ENCODE measurements around the gene TNNI2.

The TNNI2 gene

GRCh38 chr11:1822648-1823375 is 16.0 kb upstream of the TNNI2 start:
- DNase-seq, result no peak

GRCh38 chr11:1823376-1824220 is 15.2 kb upstream of the TNNI2 start:
- no peak for DNase-seq

GRCh38 chr11:1824221-1825038 is 14.4 kb upstream of the TNNI2 start:
- DNase-seq, result no peak

DNA sequence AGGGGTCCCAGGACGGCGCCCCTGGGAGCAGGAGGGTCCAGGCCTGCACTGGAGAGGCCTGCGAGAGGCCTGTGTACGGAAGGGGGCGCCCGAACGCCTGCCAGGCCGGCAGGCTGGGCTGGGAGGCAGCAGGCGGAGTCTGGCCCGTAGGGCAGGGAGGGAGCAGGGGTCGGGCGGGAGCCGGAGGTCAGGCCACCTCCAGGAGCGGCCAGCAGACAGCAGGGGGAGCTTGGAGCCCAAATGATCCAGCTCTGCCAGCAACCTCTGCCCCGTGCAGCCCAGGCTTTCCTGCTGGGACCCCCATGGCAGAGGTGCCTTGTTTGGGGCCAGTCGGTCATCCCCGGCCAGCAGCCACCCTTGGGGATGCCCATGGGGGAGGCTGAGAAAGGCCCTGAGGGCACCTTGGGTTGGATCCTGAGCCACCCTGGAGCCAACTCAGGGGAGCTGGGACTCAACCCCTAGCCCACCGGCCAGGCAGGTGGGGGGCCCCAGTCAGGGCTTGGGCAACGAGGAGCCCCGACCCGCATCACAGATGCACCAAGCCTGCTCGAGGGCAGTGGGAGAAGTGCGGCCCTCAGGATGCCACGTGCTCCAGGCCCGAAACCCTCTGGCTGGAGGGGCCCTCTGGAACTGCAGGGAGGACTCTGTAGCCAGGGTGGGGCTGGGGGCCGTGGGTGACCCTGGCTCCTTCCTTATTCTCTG is 13.6 kb upstream of the TNNI2 start:
- DNase-seq, result no peak

DNA sequence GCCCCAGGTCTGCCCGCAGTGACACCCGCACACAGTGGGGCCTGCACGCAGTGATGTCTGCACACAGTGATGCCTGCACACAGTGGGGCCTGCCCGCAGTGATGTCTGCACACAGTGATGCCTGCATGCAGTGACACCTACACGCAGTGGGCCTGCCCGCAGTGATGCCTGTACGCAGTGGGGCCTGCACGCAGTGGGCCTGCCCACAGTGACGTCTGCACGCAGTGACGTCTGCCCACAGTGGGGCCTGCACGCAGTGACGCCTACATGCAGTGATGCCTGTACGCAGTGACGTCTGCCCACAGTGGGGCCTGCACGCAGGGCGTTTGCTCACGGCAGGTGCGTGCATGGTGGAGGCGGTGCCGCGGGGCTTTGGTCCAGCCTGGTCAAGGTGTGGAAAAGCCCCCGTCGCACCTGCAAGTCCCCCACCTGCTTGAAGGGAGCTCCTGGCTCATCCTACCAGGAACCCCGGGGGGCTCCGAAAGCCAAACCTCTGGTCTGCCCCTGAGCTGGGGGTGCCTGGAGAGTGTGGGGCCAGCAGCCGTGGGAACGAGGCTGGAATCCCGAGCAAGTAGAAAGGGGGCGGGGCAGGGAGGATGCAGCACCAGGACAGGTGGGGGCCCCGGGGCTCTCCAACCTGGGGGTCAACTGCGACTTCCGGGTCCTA is 12.9 kb upstream of the TNNI2 start:
- DNase-seq, result no peak

DNA sequence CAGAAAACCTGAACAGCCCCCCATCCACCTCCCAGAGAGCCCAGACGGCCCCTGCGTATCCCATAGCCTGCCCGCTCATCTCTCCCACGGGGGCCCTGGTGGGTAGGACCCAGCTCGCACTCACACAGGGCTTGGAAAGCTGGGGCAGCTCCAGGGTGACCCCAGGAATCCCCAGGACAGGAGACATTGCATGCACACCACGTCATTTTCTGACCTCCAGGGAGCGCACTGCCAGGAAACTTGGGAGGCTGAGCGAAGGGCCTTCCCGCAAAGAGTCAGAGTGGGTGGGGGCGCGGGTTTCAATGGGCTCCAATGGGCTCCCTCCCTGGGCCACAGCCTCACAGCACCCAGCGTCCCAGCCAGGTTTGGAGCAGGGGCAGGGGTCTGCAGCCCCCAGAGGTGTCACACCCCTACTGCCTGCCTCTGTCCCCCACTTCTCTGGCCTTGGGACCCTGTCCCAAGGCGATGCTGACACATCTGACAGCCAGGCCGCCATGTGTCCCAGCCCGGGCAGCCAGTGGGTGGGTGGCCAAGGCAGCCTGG is 12.2 kb upstream of the TNNI2 start:
- DNase-seq, result peak; percentile 3

DNA sequence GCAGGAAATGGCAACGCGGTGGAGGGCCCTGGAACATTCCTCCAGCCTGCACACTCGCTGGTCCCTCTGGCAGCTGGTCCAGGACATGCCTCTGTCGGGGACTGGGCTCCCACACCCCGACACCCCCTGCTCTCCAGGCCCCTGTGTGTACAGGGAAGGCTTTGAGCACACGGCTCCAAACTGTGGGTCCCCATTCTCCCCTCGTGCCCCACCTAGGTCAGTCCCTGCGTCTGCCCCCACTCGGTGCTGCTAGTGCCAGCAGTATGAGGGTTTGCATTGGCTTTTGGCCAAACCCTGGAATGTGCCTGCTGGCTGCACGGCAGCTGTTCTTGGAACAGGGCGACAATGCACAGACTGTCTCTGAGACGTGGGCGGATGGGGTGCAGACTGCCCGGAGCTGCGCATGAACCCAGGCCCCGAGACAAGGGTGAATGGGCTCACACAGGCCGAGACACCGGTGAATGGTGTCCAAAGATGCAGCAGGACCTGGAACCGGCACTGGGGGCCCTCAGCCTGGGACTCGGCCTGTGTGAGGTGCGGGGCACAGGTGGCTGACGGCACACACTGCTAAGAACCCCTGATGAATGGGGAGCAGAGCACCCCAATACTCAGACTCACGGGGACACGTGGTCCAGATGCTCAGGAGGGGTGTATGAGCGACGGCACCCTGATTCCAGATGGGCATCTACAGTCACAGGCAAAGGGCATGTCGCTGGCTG is 11.5 kb upstream of the TNNI2 start:
- peak; percentile 86 for DNase-seq

DNA sequence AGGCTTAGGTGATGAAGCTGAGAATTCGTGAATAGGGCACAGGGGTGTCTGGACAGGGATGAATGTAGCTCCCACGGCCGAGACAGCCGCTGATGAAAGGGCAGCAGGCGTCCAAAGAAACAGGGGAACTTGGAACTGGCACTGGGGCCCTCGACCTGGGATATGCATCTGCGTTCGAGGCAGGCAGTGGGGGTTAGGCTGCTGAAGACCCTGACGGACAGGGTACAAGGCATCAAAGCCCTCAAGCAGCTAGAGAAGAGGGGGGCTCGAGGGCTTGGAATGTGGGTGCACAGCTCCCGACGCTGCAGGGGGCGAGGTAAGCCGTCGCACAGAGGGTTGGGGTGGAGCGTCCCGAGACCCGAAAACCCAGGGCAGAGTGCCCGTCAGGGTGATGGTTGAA is 10.8 kb upstream of the TNNI2 start:
- DNase-seq, result no peak

DNA sequence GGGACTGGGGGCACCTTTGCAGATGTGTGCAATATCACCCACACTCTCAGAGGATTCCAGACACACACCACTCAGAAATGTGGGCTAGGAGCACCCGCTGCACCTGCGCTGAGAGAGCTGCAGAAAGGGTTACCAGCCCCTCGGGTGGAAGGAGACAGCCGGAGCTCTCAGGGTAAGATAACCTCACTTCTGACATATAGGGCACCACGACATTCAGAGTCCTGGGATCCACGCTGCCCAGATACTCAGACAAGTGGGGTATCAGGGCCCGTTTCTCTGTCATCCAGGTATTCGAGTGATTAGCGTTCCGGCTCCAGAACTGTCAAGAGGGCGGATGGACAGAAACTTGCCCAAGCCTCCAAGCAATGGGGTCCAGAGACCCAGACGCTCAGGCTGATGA is 10.2 kb upstream of the TNNI2 start:
- DNase-seq, result no peak

DNA sequence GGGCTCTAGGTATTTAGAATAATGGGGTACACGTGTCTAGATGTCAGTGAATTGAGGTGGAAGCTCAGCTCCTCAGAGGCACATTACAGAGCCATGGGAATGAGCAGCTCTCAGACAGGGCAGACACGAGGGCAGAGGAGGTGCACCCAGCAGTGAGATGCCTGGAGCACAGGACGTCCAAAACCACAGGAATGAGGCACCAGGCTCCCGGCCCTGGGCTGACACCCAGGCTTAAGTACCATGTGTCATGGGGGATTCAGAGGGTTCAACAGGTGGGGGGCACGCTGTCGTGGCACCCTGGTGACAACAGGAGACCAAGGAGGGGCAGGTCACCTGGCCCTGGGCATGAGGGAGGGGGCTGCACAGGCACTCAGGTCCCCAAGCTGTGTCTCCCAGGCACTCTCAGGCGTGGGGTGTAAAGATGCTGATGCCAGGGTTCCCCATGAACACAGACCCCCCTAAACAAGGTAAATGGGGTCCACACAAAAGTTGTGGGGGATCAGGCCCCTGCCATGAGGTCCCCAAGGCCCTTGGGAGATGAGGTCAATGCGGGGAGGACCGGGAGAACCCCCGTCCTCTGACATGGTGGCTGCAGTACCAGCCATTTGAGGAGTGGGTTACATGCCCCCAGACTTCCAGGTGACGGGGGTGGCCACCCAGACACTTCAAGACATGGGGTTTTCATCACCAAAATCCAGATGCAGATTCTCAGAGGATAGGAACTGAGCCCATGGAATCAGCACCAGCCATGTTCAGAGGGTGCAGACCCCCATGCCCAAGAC is 9.6 kb upstream of the TNNI2 start:
- DNase-seq, result no peak

DNA sequence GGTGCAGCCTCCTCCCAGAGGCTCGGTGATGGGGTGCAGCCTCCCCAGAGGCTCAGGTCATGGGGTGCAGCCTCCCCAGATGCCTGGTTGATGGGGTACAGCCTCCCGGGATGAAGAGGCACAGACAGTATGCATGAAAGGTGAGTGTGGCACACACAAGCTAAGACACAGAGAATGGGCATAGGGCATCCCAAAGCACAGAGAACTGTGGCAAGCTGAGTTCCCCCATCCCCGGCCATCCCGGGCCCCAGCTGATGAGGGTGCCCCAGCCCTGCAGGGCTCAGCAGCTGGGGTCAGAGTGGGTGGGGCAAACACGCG is 8.8 kb upstream of the TNNI2 start:
- DNase-seq, result no peak

DNA sequence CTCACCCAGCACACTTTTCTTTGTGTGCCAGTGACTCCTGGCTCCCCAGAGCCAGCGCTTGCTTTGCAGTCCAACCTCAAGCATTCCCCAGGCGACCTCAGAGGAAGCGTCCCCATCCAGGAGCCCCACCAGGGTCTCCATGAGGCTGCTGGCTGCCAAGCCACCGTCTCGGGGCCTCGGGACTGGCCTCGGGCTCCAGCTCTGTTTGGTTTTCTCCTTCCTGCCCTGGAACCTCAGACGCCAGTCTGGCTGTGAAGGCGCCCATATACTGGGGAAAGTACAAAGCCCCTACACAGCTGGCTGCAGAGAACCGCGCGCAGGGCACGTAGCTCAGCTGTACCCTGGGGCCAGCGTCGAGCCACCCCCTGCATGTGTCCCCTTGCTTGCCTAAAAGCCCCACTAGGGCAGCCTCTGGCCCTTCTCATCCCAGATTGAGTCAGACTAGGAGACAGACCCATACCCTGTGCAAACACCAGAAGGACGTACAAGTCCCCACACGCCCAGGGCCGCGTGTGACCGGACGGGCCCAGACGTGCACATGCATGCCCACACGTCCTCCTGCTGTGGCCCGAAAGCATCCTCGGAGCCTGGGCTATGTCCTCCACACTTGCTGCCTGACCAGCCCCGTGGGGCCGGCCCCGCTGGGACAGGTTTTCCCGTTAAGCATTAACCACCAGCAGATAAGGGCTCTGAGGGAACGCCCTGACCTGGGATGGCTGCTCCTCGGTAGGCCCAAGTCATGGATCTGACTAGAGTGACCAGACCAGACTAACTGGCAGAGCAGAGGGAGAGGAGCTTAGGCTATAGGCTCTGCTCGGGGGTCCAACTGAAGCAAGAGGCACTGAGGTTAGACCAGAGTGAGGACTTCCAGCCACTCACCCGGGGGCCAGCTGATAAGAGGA is 8.2 kb upstream of the TNNI2 start:
- peak; percentile 47 for DNase-seq

GRCh38 chr11:1831338-1832210 is 7.2 kb upstream of the TNNI2 start:
- no peak for DNase-seq

GRCh38 chr11:1832211-1832919 is 6.4 kb upstream of the TNNI2 start:
- peak; percentile 32 for DNase-seq

DNA sequence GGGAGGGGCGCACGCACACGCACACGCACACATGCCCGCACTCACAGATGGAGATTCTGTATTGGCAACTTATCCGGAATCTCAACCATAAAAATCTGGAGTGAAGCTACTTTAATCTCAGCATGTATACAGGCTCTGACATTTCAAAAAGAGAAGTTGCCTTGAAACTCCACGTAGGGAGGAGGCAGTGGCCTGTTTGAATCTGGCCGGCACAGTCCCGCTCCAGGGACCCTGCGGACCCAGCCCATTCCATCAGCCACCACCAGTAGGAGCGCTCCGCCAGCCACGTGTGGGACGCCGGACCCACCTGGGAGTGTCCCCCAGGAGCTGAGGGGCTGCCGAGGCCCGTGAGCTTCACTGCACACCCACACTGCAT is 5.9 kb upstream of the TNNI2 start:
- no peak for DNase-seq

- no peak for DNase-seq
These were observed 4.6 kb upstream of the TNNI2 start for GRCh38 chr11:1834062-1834610.
